ENCODE measurements around the gene SMAD9. TPM values are rescaled to one million over a fixed set of nuclear protein-coding genes. Genes with fewer than 3 reads are reported as not detected.

The SMAD9 gene
- total and polyA plus RNA-seq, 10 donors = 0.67 to 2.9 (median 1.4) TPM

DNA sequence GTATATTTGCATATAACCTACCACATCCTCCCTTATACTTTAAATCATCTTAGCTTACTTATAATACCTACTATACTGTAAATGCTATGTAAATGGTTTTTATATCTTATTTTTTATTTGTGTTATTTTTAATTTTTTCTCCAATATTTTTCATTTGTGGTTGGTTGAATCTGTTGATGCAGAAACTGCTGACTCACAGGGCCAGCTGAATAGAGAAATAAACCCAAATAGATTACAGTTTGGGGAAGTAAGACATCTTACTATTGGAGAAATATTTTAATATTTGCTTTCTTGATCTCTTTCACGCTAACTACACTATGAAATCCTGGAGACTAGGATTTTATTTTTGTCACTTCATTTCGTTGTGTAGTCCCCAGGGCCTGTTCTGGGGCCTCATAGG, 7.1 kb downstream of the SMAD9 start:
- intact Hi-C loops (cut with DNase I; ENCODE audit: low total_unique reads) = no loop called here
- H3K27me3 ChIP-seq (replicated peaks in 1 of 7) = peaks cover 0 to 35% (median 0%) of the 10 kb centered on the region in 7 donors
- no peak for DNase-seq
- H3K4me1 ChIP-seq = no peaks in the 10 kb centered on the region
- no peaks in the 10 kb centered on the region for H3K36me3 ChIP-seq
- no peak overlapping the region for H3K4me3 ChIP-seq
- 51 to 64% (median 61%) methylated on average over 2 of the region's 2 CpGs for WGBS, 5 donors
- H3K27ac ChIP-seq = no peak overlapping the region
- no peaks in the 10 kb centered on the region for H3K9me3 ChIP-seq
- TF ChIP-seq, protein P1, sequence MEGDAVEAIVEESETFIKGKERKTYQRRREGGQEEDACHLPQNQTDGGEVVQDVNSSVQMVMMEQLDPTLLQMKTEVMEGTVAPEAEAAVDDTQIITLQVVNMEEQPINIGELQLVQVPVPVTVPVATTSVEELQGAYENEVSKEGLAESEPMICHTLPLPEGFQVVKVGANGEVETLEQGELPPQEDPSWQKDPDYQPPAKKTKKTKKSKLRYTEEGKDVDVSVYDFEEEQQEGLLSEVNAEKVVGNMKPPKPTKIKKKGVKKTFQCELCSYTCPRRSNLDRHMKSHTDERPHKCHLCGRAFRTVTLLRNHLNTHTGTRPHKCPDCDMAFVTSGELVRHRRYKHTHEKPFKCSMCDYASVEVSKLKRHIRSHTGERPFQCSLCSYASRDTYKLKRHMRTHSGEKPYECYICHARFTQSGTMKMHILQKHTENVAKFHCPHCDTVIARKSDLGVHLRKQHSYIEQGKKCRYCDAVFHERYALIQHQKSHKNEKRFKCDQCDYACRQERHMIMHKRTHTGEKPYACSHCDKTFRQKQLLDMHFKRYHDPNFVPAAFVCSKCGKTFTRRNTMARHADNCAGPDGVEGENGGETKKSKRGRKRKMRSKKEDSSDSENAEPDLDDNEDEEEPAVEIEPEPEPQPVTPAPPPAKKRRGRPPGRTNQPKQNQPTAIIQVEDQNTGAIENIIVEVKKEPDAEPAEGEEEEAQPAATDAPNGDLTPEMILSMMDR (IDR thresholded peaks at IDR 0.05 in 8 of 11, conservative IDR thresholded peaks at IDR 0.05 in 3 of 11) = no peak
- TF ChIP-seq POLR2AphosphoS5 (IDR thresholded peaks at IDR 0.05) (no peak), POLR2A (IDR thresholded peaks at IDR 0.05) (no peak)

DNA sequence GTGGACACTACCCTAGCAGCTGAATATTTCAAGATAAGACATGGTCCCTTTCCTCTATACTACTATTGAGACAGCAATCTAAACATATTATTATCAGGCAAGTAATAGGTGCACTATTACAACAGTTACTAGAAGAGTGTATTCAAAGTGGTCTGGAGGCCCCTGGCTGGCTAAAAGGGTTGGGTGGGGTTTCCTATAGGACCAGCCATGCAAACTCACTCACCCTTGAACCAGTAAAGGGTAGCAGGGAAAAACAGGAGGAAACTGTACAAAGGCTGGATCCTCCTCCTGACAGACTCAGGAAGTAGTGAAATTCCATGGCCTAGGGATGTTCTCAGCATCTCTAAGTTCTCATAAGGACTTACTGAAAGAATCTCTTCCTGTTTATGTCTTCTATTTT, 7.7 kb downstream of the SMAD9 start:
- H3K27ac ChIP-seq = no peak overlapping the region
- no peak overlapping the region for H3K4me3 ChIP-seq
- H3K9me3 ChIP-seq = no peaks in the 10 kb centered on the region
- intact Hi-C loops (cut with DNase I; ENCODE audit: low total_unique reads) = no loop called here
- H3K36me3 ChIP-seq = no peaks in the 10 kb centered on the region
- TF ChIP-seq, protein P1 (IDR thresholded peaks at IDR 0.05 in 8 of 11, conservative IDR thresholded peaks at IDR 0.05 in 3 of 11) = no peak
- TF ChIP-seq POLR2A (IDR thresholded peaks at IDR 0.05) (no peak), POLR2AphosphoS5 (IDR thresholded peaks at IDR 0.05) (no peak)
- H3K4me1 ChIP-seq = no peaks in the 10 kb centered on the region
- DNase-seq = no peak
- peaks cover 0 to 31% (median 0%) of the 10 kb centered on the region in 7 donors for H3K27me3 ChIP-seq (replicated peaks in 1 of 7)

DNA sequence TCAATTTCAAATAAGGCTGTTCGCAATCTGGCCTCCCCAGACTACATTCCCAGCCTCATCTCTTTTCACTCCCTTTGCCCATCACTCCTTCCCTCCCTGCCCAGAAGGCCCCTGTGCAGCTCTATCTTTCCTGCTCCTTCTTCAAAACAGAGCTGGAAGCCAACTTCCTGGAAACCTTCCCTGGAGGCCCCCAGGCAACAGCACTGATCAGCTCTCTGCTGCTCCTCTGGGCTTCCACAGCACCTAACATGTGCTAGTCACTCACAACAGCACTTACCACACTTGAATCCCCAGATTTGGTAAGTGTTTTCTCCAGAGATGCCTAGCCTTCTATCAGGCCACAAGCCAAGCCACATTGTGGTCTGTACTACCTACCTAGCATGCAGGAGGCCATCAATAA, 9.5 kb downstream of the SMAD9 start:
- DNase-seq = no peak
- no peaks in the 10 kb centered on the region for H3K4me1 ChIP-seq
- peaks cover 0 to 15% (median 0%) of the 10 kb centered on the region in 7 donors for H3K27me3 ChIP-seq (replicated peaks in 1 of 7)
- H3K36me3 ChIP-seq = no peaks in the 10 kb centered on the region
- intact Hi-C loops (cut with DNase I; ENCODE audit: low total_unique reads) = no loop called here
- WGBS, 5 donors = 93 to 100% (median 100%) methylated on average over 1 of the region's 1 CpG
- no peak overlapping the region for H3K4me3 ChIP-seq
- no peak for TF ChIP-seq POLR2A (IDR thresholded peaks at IDR 0.05)
- H3K9me3 ChIP-seq = no peaks in the 10 kb centered on the region
- no peak overlapping the region for H3K27ac ChIP-seq

DNA sequence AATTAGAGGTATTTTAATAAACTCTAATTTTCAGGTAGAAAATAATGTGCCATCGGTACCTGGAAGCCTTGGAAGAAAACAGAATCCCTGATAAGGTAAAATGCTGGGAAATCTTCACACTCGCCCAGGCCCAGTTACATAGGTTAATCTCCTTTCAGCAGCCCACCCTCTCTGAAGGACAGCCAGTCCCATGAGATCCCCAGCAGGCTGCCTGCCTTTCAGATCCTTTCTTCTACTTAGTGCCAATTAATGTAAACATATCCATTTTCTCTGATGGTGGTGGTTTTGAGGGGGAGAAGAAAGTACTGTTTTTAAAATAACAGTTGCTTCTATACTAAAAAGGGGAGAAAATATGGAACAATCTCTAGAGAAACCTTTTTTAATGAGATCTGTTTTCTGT, 12.2 kb downstream of the SMAD9 start:
- no peak overlapping the region for H3K27ac ChIP-seq

More for the DNA sequence above, 12.2 kb downstream of the SMAD9 start:
- WGBS, 5 donors = 84 to 97% (median 90%) methylated on average over 2 of the region's 2 CpGs
- no peak overlapping the region for H3K4me3 ChIP-seq
- intact Hi-C loops (cut with DNase I; ENCODE audit: low total_unique reads) = no loop called here
- no peaks in the 10 kb centered on the region for H3K27me3 ChIP-seq (replicated peaks in 1 of 7)
- no peak for DNase-seq
- H3K4me1 ChIP-seq = no peaks in the 10 kb centered on the region
- no peaks in the 10 kb centered on the region for H3K9me3 ChIP-seq
- no peaks in the 10 kb centered on the region for H3K36me3 ChIP-seq
- TF ChIP-seq, protein P1 (IDR thresholded peaks at IDR 0.05 in 8 of 11, conservative IDR thresholded peaks at IDR 0.05 in 3 of 11) = no peak
- no peak for TF ChIP-seq POLR2AphosphoS5 (IDR thresholded peaks at IDR 0.05)
- TF ChIP-seq POLR2A (IDR thresholded peaks at IDR 0.05) = no peak
